NCI-H2107 treated with DMSO at 0.1 percent for 48 hours (cell line): ENCODE results near the gene CRTC1.
A peak's percentile ranks its signal among the peaks of the same experiment; 100 is the strongest.

Experiments
- DNase-seq: peaks from one replicate; lab custom pipeline; 2025; ENCODE audit not compliant: unreplicated experiment; lab: John Stamatoyannopoulos, UW

The CRTC1 gene

DNA sequence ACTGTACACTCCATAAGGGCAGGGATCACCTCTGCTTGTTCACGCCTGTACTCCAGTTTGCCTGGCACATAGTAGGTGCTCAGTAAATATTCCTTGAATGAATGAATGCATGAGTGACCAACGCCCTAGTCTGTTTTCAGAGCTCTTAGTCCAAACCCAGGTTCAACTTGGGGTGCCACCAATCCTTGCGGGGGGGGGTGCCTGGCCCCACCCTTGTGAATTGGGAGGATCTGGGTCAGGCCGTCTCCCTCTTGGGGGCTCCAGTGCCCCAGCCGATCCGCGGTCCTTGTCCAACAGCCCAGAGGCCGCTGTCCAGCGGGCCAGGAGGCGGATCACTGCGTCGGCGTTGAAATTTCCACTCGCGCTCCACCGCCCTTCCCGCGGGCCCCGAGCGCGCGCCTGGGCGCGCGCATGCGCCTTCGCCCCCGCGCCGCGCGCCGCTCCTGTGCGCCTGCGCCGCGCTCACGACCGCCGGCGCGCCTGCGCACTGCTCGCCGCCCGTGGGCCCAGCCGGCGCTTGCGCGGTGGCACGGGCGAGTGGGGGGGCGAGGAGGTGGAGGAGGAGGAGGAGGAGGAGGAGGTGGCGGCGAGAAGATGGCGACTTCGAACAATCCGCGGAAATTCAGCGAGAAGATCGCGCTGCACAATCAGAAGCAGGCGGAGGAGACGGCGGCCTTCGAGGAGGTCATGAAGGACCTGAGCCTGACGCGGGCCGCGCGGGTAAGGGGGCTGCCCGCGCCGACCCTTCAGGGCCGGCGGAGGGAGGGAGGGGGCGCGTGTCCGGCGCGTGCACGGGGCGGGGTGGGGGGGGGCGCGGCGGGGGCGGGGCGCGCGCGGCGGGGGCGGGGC, at the start of gene CRTC1:
Gene CRTC1 (plus strand): TSS at position 572 of the 849 bp plus-strand sequence. CDS start 23 bp downstream, at position 595.
- peak; percentile 30 for DNase-seq

DNA sequence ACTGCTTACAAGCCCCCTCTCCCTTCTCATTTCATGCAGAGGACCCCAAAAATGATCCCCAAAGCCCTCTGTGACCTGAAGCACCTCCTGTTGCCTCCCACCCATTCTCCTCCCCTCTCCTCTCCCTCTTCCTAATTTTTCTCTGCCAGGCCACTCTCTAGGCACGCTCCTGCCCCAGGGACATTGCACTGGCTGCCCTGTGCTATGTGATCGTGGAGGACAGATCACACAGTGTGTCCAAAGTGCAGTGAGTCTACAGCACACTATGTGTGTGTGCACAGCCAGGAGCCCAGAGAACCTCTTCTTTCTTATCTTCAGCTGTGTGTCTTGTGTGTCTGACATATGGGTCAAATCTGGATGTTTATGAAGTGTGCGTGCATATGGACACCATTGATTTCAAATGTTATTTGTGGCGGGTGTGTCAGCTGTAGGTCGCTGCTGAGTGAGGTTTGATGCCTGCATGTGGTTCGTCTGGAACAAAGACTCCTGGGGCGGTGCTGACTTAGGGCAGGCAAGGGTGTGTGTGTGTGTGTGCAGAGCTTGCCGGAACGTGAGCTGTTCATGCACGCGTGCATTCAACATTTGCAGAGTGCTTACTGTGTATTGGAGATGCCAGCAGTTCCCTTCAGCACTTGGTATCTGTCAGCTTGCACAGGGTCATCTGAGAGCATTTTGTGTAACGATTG, 48.7 kb upstream of the CRTC1 start:
- DNase-seq: peak; percentile 54

GRCh38 chr19:18635831-18636182, 47.7 kb upstream of the CRTC1 start:
- DNase-seq: no peak

GRCh38 chr19:18636183-18636968, 47.1 kb upstream of the CRTC1 start:
- peak; percentile 86 for DNase-seq

GRCh38 chr19:18636969-18637629, 46.4 kb upstream of the CRTC1 start, which contains the start of gene KLHL26:
Gene KLHL26 (plus strand): TSS chr19:18637028. CDS start chr19:18637055, 27 bp downstream.
- DNase-seq: no peak

DNA sequence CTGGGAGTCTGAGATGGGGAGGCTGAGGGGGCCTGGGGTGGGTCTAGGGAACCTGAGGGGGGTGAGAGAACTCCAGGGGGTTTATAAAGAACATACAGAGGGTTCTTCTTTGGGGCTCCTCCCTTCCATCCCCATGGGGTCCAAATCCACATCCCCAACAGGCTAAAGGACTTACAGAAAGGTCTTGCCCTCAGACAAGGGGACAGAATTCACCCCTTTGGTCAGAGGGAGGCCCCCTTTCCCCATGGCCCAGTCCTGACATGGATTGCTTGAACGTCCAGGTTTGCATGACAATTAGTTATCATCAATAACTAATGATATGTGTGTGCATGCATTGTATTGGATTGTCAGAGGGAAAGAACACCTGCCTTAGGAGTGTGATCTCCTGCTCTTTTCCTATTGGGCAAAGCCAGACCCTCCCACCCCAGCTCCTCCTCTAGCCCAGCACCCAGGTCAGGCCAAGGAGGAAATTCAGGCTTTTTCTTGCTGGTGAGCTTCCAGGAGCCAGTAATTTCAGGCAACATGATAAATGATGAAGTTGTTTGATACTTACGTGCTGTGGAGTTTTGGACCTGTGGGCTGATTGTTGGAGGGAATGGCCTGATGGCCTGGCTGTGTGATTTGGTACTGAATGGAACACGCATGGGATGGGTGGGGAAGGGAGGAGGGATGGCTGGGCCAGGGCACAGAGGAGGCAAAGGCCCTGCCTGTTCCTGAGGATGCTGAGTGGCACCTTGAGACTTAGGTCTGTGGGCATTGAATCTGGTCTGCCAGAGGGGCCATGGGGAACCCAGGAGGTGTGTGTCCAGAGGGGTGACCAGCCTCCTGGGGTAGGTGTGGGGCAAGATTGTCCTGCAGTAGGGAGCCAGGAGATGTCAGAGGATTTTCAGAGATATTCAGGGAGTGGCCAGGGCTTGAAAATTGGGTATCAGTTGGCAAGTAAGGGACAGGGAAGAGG, 45.5 kb upstream of the CRTC1 start:
- peak; percentile 53 for DNase-seq

GRCh38 chr19:18639706-18640243, 43.7 kb upstream of the CRTC1 start:
- DNase-seq: no peak

- DNase-seq: no peak
Measured at GRCh38 chr19:18644196-18645034, 39.1 kb upstream of the CRTC1 start.

DNA sequence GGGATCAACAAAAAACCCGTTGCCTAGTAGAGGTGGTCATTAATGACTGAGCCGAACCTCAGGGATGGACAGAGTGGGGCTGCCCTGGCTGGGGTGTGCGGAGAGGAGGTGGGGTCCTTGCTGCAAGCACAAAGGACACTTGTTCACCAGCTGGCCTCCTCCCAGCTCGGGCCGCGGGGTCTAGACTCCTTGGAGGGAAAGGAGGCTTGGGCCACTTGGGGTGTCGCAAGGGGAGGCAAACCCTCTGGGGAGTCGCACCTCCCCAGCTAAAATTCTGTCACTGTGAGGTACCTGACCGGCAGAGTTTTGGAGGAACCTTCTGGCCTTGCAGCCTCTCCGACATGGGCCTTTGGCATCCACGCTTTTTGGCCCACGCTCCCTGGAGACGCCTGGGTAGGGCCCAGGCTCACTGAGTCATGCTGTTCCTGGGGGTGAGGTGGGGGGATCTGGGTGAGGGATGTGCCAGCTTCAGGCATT, 38.4 kb upstream of the CRTC1 start:
- DNase-seq: no peak

DNA sequence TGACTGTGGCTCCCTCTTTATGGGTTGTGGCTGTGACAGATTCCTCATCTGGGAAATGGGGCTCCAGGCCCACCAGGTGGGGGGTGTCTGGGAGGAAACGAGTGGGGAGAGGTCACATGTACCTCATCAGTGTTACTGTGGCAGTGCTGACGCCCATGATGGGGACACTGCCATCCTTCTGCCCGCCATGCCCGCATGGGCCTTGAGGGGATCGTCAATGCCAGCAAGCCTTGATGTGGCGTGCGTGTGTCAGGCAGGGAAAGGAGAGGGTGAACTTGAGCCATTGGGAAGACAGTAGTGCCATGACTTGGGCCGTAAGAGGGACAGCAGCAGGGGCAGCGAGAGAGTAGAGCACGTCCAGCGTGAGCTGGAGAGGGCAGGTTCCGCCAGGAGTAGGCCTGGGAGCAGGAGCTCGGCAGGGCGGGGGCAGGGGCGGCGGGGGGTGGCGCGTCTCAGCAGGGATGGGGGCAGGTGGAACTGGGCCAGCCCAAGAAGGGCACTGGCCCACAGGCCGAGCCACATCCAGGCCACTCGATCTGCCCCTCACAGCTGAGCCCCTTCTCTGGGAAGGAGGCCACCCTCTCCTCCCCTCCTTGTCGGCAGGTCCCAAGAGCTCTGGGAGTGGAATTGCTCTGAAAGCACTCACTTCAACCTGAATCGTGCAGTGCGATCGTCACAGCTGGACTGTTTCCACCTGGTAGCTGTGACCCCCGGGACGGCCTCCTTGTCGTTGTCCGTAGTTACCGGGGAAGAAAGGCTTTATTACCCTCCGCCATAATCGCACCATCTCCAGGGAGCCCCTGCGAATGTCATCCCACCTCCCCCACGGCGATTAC, 36.7 kb upstream of the CRTC1 start:
- no peak for DNase-seq

- DNase-seq: no peak
Measured at GRCh38 chr19:18647371-18647767, 36.1 kb upstream of the CRTC1 start.

GRCh38 chr19:18647807-18648206, 35.7 kb upstream of the CRTC1 start:
- no peak for DNase-seq

DNA sequence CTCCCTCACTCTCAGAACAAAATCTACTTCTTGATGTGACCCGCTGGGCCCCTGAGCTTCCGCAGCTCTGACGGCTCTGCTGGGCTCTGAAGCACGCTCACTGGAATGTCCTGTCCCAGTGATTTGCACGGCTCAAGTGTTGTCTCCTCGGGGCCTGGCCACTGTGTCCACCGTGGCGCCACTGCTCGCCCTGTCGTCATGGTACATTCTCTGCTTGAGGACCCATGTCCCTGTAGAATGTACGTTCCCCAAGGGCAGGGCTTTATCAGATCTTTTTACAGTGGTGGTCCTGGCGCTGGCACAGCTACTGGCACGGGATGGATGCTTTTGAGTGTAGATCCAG, 34.5 kb upstream of the CRTC1 start:
- no peak for DNase-seq

- DNase-seq: no peak
Measured at GRCh38 chr19:18649371-18650020, 34.0 kb upstream of the CRTC1 start.

DNA sequence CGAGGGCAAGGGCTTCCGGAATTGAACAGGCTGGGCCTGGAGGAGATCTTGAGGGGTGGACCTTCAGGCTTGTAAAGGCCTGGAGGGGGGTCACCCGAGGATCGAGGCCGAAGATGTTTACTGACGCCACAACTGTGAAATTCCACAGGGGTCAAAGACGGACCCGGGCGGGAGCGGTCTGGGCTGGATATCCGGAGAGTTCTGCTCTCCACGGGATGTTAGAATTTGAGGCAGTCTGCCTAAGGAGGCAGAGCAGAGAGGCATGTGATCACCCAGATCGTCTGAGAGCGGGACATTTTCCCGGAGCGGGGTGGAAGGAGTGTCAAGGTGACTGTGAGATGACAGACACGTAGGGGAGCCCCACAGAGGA, 33.5 kb upstream of the CRTC1 start:
- DNase-seq: no peak

DNA sequence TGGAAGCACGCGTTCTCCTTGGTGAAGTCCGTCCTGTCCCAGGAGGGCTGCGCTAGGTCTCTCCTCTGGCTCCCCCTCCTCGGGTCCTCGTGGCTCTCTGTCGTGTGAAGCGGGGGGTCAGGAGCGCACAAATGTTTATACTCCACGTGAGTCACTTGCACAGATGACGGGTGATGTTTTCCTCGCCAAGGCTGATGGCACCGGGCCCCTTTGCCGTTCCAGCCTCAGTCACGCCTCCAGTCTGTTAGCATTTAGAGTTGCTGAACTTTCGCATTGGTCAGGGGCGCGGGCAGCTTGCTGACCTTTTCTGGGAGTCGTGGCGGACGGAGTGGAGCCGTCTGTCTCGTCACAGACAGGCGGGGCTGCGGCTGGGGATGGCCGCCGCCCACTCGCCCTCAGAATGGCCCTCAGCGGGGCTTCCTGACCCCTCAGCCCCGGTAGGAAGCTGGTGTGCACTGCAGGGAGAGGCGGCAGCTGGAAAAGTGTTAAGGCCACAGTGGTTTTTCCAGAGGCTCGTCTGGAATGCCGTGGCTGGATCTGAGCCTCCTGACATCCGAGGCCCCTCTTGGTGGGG, 32.9 kb upstream of the CRTC1 start:
- no peak for DNase-seq

- DNase-seq: no peak
Measured at GRCh38 chr19:18651300-18651699, 32.2 kb upstream of the CRTC1 start.
